ENCODE results near the gene UBXN7.
"Not testable (repeated sequence)": the region's sequence is repeated elsewhere in the genome, so short reads cannot be mapped to it uniquely, and the experiment has no call there.

The UBXN7 gene

GRCh38 chr3:196317687-196318467 lies 114.3 kb downstream of the UBXN7 start, which contains the start of gene DYNLT2B:
Gene DYNLT2B (minus strand): TSS chr3:196318240. CDS start chr3:196318152, 88 bp downstream.
- peak within 1 kb of the TSS; percentile 84 to 90 for H3K4me3 ChIP-seq (ENCODE audit: low read depth in 1 of 2, low read length in 1 of 2)
- peak; percentile 28 for TF ChIP-seq CTCF (IDR thresholded peaks at IDR 0.05)
- no peaks in the 10 kb centered on the region for H3K9me3 ChIP-seq
- no peaks in the 10 kb centered on the region for H3K36me3 ChIP-seq
- H3K27ac ChIP-seq, result peak within 1 kb of the TSS; percentile 84
- H3K27me3 ChIP-seq, result no peaks in the 10 kb centered on the region
- H3K4me1 ChIP-seq (ENCODE audit: control insufficient read depth in 1 of 2, insufficient read depth in 1 of 2, low read depth in 1 of 2, low read length in 1 of 2), result peaks cover 0 to 7% of the 10 kb centered on the region in 2 experiments

- not testable (repeated sequence) for H3K27me3 ChIP-seq; H3K4me1 ChIP-seq (ENCODE audit: control insufficient read depth in 1 of 2, insufficient read depth in 1 of 2, low read depth in 1 of 2, low read length in 1 of 2); H3K9me3 ChIP-seq; H3K36me3 ChIP-seq
- Histone ChIP-seq H3K4me3 (ENCODE audit: low read depth in 1 of 2, low read length in 1 of 2) (peak overlapping the region; percentile 84 to 90), H3K27ac (peak overlapping the region; percentile 84)
Observed at GRCh38 chr3:196316799-196317686, 115.2 kb downstream of the UBXN7 start.

DNA sequence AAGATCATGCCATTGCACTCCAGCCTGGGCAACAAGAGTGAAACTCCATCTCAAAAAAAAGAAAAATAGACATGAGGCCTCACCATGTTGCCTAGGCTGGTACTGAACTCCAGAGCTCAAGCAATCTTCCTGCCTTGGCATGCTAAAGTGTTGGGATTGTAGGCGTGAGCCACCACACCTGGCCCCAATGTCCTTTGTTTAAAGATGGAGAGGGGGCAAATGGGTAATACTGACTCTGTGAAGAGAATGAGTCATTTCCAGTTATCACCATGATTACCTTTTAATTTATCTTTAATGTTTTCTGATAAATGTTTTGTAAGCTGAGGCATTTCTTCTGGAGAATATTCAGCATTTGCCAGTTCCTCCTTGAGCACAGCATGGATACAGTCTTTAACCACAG lies 116.4 kb downstream of the UBXN7 start:
- no peak for TF ChIP-seq CTCF (IDR thresholded peaks at IDR 0.05)
- no peak overlapping the region for H3K27ac ChIP-seq
- peaks cover 0 to 3% of the 10 kb centered on the region in 2 experiments for H3K4me1 ChIP-seq (ENCODE audit: control insufficient read depth in 1 of 2, insufficient read depth in 1 of 2, low read depth in 1 of 2, low read length in 1 of 2)
- H3K4me3 ChIP-seq (ENCODE audit: low read depth in 1 of 2, low read length in 1 of 2), result no peak overlapping the region
- H3K36me3 ChIP-seq, result no peaks in the 10 kb centered on the region
- no peaks in the 10 kb centered on the region for H3K9me3 ChIP-seq
- no peaks in the 10 kb centered on the region for H3K27me3 ChIP-seq

DNA sequence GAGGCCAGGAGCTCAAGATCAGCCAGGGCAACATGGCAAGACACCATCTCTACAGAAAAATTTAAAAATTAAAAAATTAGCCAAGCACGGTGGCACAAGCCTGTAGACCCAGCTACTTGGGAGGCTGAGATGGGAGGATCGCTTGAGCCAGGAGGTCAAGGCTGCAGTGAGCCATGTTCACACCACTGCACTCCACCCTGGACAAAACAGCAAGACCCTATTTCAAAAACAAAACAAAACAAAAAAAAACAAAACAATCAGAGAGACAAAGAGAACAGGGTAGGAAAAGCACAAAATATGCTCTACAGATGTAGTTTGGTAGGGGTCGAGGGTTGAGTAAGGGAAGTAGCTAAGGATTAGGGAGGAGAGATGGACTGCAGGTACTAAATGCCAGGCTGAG lies 117.6 kb downstream of the UBXN7 start:
- no peak overlapping the region for H3K4me3 ChIP-seq (ENCODE audit: low read depth in 1 of 2, low read length in 1 of 2)
- TF ChIP-seq CTCF (IDR thresholded peaks at IDR 0.05), result no peak

GRCh38 chr3:196314086-196314485 lies 118.1 kb downstream of the UBXN7 start:
- not testable (repeated sequence) for H3K4me1 ChIP-seq (ENCODE audit: control insufficient read depth in 1 of 2, insufficient read depth in 1 of 2, low read depth in 1 of 2, low read length in 1 of 2); H3K36me3 ChIP-seq; H3K9me3 ChIP-seq; H3K4me3 ChIP-seq (ENCODE audit: low read depth in 1 of 2, low read length in 1 of 2); H3K27ac ChIP-seq; H3K27me3 ChIP-seq

More for the DNA sequence above, 117.6 kb downstream of the UBXN7 start:
- Histone ChIP-seq H3K27ac (no peak overlapping the region), H3K4me1 (ENCODE audit: control insufficient read depth in 1 of 2, insufficient read depth in 1 of 2, low read depth in 1 of 2, low read length in 1 of 2) (peaks cover 0 to 3% of the 10 kb centered on the region in 2 experiments), H3K36me3 (no peaks in the 10 kb centered on the region), H3K9me3 (no peaks in the 10 kb centered on the region), H3K27me3 (no peaks in the 10 kb centered on the region)

DNA sequence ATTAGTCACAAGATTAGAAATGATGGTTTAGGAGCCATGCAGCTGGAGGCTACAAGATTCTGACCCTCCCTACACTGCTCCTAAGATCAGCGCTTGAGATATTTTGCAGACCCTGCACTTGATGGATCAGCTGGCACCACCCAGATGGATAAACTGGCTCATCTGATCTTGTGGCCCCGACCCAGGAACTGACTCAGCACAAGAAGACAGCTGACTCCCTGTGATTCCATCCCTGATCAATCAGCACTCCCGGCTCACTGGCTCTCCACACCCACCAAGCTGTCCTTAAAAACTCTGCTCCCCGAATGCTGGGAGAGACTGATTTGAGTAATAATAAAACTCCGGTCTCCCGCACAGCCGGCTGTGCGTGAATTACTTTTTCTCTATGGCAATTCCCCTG lies 129.3 kb downstream of the UBXN7 start:
- H3K9me3 ChIP-seq; H3K4me1 ChIP-seq (ENCODE audit: control insufficient read depth in 1 of 2, insufficient read depth in 1 of 2, low read depth in 1 of 2, low read length in 1 of 2); H3K27me3 ChIP-seq; H3K27ac ChIP-seq; H3K36me3 ChIP-seq; H3K4me3 ChIP-seq (ENCODE audit: low read depth in 1 of 2, low read length in 1 of 2): not testable (repeated sequence)

DNA sequence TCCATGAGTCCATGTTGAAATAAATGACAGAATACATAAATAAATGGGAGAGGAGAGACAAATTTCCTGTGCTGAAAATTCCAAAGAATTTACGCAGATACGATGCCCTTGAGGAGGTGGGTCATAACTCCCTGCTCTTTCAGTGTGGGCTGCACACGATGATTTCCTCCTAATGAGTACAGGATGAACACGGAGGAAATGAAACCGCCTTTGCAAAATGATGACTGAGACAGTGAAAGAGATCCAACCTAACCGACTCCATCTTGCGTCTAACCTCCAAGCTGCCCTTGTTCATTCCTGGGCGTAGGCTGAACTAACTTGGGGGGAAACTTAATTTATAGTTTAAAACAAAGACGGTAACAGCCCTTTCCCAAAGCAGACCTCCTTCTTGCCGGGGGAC lies 129.7 kb downstream of the UBXN7 start:
- not testable (repeated sequence) for H3K9me3 ChIP-seq; H3K27ac ChIP-seq; H3K36me3 ChIP-seq; H3K4me3 ChIP-seq (ENCODE audit: low read depth in 1 of 2, low read length in 1 of 2); H3K27me3 ChIP-seq; H3K4me1 ChIP-seq (ENCODE audit: control insufficient read depth in 1 of 2, insufficient read depth in 1 of 2, low read depth in 1 of 2, low read length in 1 of 2)
